ENCODE results near the gene EGLN3. TPM values are rescaled to one million over a fixed set of nuclear protein-coding genes. Genes with fewer than 3 reads are reported as not detected.
"Not testable (repeated sequence)": the region's sequence is repeated elsewhere in the genome, so short reads cannot be mapped to it uniquely, and the experiment has no call there.

EGLN3 gene
- polyA plus RNA-seq, 1 donor from 2014 or later = not detected

DNA sequence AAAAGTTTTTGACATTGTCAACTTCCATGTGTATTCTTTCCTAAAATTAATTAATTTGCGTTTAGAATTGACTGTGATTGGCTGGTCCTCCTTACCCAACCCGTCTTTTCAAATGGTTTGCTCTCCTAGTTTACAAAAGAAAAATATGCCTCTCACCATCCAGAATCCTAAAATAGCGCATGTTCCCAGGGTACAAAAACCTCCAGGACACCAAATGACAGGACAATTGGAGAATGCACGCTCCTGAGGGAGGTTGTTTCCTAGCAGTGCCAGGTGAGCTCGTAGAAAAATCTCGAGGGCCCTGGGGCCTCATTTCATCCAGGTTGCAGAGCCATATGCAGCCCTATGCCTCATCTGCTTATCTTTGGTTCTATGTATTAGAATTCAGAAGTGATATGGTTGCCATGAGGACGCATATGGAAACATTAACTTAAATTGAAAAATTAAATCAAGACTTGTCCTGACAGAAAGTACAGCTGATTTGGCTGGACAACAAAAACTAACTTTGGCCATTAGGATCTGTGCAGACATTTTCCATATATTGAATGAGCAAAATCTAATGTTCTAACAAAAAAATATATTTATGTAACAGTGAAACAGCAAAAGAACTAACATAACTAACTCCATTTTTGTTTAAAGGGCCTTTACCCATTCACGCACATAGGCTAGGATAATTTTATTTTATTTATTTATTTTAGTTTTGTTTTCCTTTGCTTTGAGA is 28.2 kb upstream of the EGLN3 start:
- Histone ChIP-seq H3K9me2 (ENCODE audit: insufficient read depth, low read length) (no peaks in the 10 kb centered on the region), H3F3A (ENCODE audit: insufficient read depth, low read length, poor library complexity, severe bottlenecking) (no peaks in the 10 kb centered on the region), H3K4me3 (ENCODE audit: low read length) (no peak overlapping the region), H2AFZ (ENCODE audit: low read depth, low read length) (no peak overlapping the region), H3K4me2 (ENCODE audit: low read length) (no peak overlapping the region), H3K27ac (ENCODE audit: low read length) (no peak overlapping the region), H4K20me1 (ENCODE audit: insufficient read depth) (no peaks in the 10 kb centered on the region), H3K79me2 (replicated peaks; ENCODE audit: insufficient read depth, low read length) (no peaks in the 10 kb centered on the region), H3K9ac (ENCODE audit: low read length) (no peak overlapping the region), H3K27me3 (ENCODE audit: insufficient read depth, low read depth, low read length) (no peaks in the 10 kb centered on the region), H3K36me3 (ENCODE audit: insufficient read depth, low read length) (no peaks in the 10 kb centered on the region), H3K9me3 (ENCODE audit: low read length) (no peaks in the 10 kb centered on the region)
- TF ChIP-seq EP300 (conservative IDR thresholded peaks at IDR 0.05; ENCODE audit: poor library complexity, severe bottlenecking) = no peak
- TF ChIP-seq TAF1 (IDR thresholded peaks at IDR 0.05; ENCODE audit: low read depth) = no peak
- TF ChIP-seq, protein P1, sequence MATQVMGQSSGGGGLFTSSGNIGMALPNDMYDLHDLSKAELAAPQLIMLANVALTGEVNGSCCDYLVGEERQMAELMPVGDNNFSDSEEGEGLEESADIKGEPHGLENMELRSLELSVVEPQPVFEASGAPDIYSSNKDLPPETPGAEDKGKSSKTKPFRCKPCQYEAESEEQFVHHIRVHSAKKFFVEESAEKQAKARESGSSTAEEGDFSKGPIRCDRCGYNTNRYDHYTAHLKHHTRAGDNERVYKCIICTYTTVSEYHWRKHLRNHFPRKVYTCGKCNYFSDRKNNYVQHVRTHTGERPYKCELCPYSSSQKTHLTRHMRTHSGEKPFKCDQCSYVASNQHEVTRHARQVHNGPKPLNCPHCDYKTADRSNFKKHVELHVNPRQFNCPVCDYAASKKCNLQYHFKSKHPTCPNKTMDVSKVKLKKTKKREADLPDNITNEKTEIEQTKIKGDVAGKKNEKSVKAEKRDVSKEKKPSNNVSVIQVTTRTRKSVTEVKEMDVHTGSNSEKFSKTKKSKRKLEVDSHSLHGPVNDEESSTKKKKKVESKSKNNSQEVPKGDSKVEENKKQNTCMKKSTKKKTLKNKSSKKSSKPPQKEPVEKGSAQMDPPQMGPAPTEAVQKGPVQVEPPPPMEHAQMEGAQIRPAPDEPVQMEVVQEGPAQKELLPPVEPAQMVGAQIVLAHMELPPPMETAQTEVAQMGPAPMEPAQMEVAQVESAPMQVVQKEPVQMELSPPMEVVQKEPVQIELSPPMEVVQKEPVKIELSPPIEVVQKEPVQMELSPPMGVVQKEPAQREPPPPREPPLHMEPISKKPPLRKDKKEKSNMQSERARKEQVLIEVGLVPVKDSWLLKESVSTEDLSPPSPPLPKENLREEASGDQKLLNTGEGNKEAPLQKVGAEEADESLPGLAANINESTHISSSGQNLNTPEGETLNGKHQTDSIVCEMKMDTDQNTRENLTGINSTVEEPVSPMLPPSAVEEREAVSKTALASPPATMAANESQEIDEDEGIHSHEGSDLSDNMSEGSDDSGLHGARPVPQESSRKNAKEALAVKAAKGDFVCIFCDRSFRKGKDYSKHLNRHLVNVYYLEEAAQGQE (IDR thresholded peaks at IDR 0.05; ENCODE audit: borderline replicate concordance) = no peak
- no peak for TF ChIP-seq MXI1 (conservative IDR thresholded peaks at IDR 0.05; ENCODE audit: poor library complexity, severe bottlenecking)
- TF ChIP-seq POLR2AphosphoS5 (IDR thresholded peaks at IDR 0.05) = no peak
- TF ChIP-seq RAD21 (conservative IDR thresholded peaks at IDR 0.05) = no peak
- no peak for TF ChIP-seq EZH2 (IDR thresholded peaks at IDR 0.05; ENCODE audit: borderline replicate concordance, insufficient read depth, low read length, poor library complexity, severe bottlenecking)
- no peak for TF ChIP-seq SMC3 (conservative IDR thresholded peaks at IDR 0.05; ENCODE audit: poor library complexity)
- TF ChIP-seq, protein P2, sequence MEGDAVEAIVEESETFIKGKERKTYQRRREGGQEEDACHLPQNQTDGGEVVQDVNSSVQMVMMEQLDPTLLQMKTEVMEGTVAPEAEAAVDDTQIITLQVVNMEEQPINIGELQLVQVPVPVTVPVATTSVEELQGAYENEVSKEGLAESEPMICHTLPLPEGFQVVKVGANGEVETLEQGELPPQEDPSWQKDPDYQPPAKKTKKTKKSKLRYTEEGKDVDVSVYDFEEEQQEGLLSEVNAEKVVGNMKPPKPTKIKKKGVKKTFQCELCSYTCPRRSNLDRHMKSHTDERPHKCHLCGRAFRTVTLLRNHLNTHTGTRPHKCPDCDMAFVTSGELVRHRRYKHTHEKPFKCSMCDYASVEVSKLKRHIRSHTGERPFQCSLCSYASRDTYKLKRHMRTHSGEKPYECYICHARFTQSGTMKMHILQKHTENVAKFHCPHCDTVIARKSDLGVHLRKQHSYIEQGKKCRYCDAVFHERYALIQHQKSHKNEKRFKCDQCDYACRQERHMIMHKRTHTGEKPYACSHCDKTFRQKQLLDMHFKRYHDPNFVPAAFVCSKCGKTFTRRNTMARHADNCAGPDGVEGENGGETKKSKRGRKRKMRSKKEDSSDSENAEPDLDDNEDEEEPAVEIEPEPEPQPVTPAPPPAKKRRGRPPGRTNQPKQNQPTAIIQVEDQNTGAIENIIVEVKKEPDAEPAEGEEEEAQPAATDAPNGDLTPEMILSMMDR (IDR thresholded peaks at IDR 0.05; ENCODE audit: poor library complexity, severe bottlenecking) = no peak

DNA sequence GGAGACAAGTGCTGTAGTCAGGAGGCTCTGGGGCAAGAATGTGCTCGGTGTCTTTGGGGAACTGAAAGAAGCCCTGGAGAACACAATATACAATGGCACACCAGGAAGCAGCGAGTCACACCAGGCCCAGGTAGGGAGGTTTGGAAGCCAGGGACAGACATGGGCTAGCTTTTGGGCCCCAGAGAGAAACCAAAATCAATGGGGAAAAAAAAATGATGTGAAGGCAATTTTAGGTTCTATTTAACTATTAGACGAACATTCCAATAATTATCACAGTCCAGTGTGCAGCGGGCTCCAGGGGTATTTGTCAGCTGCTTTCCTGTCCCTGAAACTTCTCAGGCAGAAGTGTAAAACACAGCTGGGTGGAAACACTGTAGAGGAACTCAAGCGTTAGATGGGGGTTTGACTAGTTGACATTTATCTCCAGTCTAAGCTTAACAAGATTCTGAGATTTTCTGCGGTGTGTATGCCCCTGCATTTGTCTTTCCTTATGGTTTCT is 21.8 kb upstream of the EGLN3 start:
- no peaks in the 10 kb centered on the region for H3K36me3 ChIP-seq (ENCODE audit: insufficient read depth, low read length)
- H3K9me3 ChIP-seq (ENCODE audit: low read length) = no peaks in the 10 kb centered on the region
- no peak overlapping the region for H3K9ac ChIP-seq (ENCODE audit: low read length)
- H3K4me3 ChIP-seq (ENCODE audit: low read length) = no peak overlapping the region
- no peak for TF ChIP-seq EP300 (conservative IDR thresholded peaks at IDR 0.05; ENCODE audit: poor library complexity, severe bottlenecking)
- TF ChIP-seq POLR2AphosphoS5 (IDR thresholded peaks at IDR 0.05) = no peak
- TF ChIP-seq, protein P2 (IDR thresholded peaks at IDR 0.05; ENCODE audit: poor library complexity, severe bottlenecking) = no peak
- TF ChIP-seq RAD21 (conservative IDR thresholded peaks at IDR 0.05) = no peak
- no peak for TF ChIP-seq TAF1 (IDR thresholded peaks at IDR 0.05; ENCODE audit: low read depth)
- no peak for TF ChIP-seq MXI1 (conservative IDR thresholded peaks at IDR 0.05; ENCODE audit: poor library complexity, severe bottlenecking)
- no peak for TF ChIP-seq SMC3 (conservative IDR thresholded peaks at IDR 0.05; ENCODE audit: poor library complexity)
- TF ChIP-seq EZH2 (IDR thresholded peaks at IDR 0.05; ENCODE audit: borderline replicate concordance, insufficient read depth, low read length, poor library complexity, severe bottlenecking) = no peak
- TF ChIP-seq, protein P1 (IDR thresholded peaks at IDR 0.05; ENCODE audit: borderline replicate concordance) = no peak
- no peak overlapping the region for H3K27ac ChIP-seq (ENCODE audit: low read length)
- H3K9me2 ChIP-seq (ENCODE audit: insufficient read depth, low read length) = no peaks in the 10 kb centered on the region
- no peaks in the 10 kb centered on the region for H3K79me2 ChIP-seq (replicated peaks; ENCODE audit: insufficient read depth, low read length)
- no peak overlapping the region for H3K4me2 ChIP-seq (ENCODE audit: low read length)
- no peaks in the 10 kb centered on the region for H3K27me3 ChIP-seq (ENCODE audit: insufficient read depth, low read depth, low read length)
- H4K20me1 ChIP-seq (ENCODE audit: insufficient read depth) = no peaks in the 10 kb centered on the region
- no peak overlapping the region for H2AFZ ChIP-seq (ENCODE audit: low read depth, low read length)
- H3F3A ChIP-seq (ENCODE audit: insufficient read depth, low read length, poor library complexity, severe bottlenecking) = no peaks in the 10 kb centered on the region

DNA sequence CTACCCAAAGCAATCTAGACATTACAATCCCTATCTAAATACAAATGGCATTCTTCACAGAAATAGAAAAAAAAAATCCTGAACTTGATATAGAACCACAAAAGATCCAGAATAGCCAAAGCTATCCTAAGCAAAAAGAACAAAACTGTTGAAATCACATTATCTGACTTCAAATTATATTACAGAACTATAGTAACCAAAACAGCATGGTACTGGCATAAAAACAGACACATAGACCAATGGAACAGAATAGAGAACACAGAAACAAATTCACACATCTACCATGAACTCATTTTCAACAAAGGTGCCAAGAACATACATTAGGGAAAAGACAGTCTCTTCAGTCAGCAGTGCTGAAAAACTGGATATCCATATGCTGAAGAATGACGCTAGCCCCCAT is 19.0 kb upstream of the EGLN3 start:
- not testable (repeated sequence) for H3K9me2 ChIP-seq (ENCODE audit: insufficient read depth, low read length); H3K4me2 ChIP-seq (ENCODE audit: low read length); H3K9me3 ChIP-seq (ENCODE audit: low read length); H3K36me3 ChIP-seq (ENCODE audit: insufficient read depth, low read length); H2AFZ ChIP-seq (ENCODE audit: low read depth, low read length); H4K20me1 ChIP-seq (ENCODE audit: insufficient read depth); H3K4me3 ChIP-seq (ENCODE audit: low read length); H3K27ac ChIP-seq (ENCODE audit: low read length); H3K79me2 ChIP-seq (replicated peaks; ENCODE audit: insufficient read depth, low read length); H3K9ac ChIP-seq (ENCODE audit: low read length); H3K27me3 ChIP-seq (ENCODE audit: insufficient read depth, low read depth, low read length); H3F3A ChIP-seq (ENCODE audit: insufficient read depth, low read length, poor library complexity, severe bottlenecking)

All from neural cell (in vitro differentiated cells).